NCI-H510A treated with DMSO at 0.1 percent for 48 hours (cell line): ENCODE results near the gene ENPP7.

Experiments
- DNase-seq: peaks from one replicate; lab custom pipeline; 2025; lab: John Stamatoyannopoulos, UW

The ENPP7 gene

DNA sequence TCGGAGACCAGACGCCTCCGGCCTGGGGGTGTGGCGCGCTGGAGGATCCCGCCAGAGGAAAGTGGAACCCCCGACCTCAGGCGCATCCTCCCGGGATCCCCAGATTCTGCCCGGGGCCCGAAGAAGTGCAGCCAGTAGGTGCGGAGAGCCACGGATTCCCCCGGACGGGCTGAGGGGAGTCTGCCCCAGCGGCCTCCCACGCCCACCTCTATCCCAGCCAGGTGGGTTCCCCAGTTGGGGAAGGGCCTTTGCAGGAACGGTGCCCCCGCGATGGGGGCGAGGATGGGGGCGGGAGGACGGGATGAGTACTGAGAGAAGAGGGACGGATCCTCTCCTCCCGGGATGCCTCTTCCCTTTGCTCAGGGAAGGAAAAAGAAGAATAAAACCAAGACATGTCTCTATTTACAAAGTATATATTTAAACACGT, 61.0 kb downstream of the ENPP7 start:
- no peak for DNase-seq
